GM19328 (cell line): ENCODE measurements around the gene SLC5A6.

Experiments
- ATAC-seq: cut with Tn5 transposase; IDR thresholded peaks from one replicate; pipeline ENCODE4 v1.9.1; 2021; ENCODE audit warnings: mild to moderate bottlenecking, moderate library complexity; ENCODE audit not compliant: unreplicated experiment

The SLC5A6 gene

GRCh38 chr2:27211943-27212625 lies at the start of gene SLC5A6, which contains the start of gene ATRAID:
TSS of gene SLC5A6 (minus strand) at chr2:27212268. CDS start at chr2:27207650, 4,618 bp downstream.
TSS of gene ATRAID (plus strand) at chr2:27212041. CDS start at chr2:27212369, 328 bp downstream.
- ATAC-seq: peak; percentile 68

- no peak for ATAC-seq
Measured at GRCh38 chr2:27261241-27261925, 49.3 kb upstream of the SLC5A6 start.

GRCh38 chr2:27258051-27258450 lies 46.0 kb upstream of the SLC5A6 start:
- ATAC-seq: no peak

GRCh38 chr2:27256855-27257454 lies 44.9 kb upstream of the SLC5A6 start:
- no peak for ATAC-seq

GRCh38 chr2:27255660-27256059 lies 43.6 kb upstream of the SLC5A6 start:
- no peak for ATAC-seq

- ATAC-seq: no peak
Measured at GRCh38 chr2:27255187-27255586, 43.1 kb upstream of the SLC5A6 start.

GRCh38 chr2:27251766-27252165 lies 39.7 kb upstream of the SLC5A6 start:
- no peak for ATAC-seq

- no peak for ATAC-seq
Measured at GRCh38 chr2:27250652-27251379, 38.7 kb upstream of the SLC5A6 start.

GRCh38 chr2:27249891-27250651 lies 38.0 kb upstream of the SLC5A6 start:
- no peak for ATAC-seq

GRCh38 chr2:27249159-27249890 lies 37.3 kb upstream of the SLC5A6 start:
- ATAC-seq: no peak

- ATAC-seq: no peak
Measured at GRCh38 chr2:27247893-27248292, 35.8 kb upstream of the SLC5A6 start.

GRCh38 chr2:27245626-27246025 lies 33.6 kb upstream of the SLC5A6 start:
- ATAC-seq: no peak

GRCh38 chr2:27245116-27245515 lies 33.0 kb upstream of the SLC5A6 start:
- no peak for ATAC-seq

- no peak for ATAC-seq
Measured at GRCh38 chr2:27243391-27244130, 31.5 kb upstream of the SLC5A6 start.

GRCh38 chr2:27242614-27242951 lies 30.5 kb upstream of the SLC5A6 start:
- ATAC-seq: no peak

GRCh38 chr2:27241761-27242613 lies 29.9 kb upstream of the SLC5A6 start:
- no peak for ATAC-seq

- no peak for ATAC-seq
Measured at GRCh38 chr2:27240406-27240805, 28.3 kb upstream of the SLC5A6 start.

- ATAC-seq: no peak
Measured at GRCh38 chr2:27238976-27239375, 26.9 kb upstream of the SLC5A6 start.
